ENCODE measurements around the gene NDEL1.

NDEL1 gene

DNA sequence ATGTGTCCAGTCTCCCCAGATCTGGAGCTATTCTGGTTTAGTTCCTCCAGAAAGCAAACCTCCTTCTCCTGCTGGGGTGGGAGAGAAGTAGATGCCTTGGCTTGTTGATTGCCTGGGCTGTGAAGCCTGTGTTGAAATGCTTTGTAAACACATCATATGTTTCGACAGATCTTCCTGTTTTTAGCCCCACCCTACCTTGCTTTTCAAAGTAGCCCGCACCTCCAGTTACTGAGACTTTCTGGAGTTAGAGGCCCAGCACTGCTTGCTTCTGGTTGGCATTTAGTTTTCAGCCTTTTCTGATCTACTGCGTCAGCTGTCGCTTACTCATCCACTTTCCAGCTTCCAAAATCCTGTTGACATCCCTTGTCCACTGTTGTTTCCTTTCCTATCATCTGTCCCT, 17.9 kb upstream of the NDEL1 start:
- peak; percentile 88 for DNase-seq (ENCODE audit: low read depth)

DNA sequence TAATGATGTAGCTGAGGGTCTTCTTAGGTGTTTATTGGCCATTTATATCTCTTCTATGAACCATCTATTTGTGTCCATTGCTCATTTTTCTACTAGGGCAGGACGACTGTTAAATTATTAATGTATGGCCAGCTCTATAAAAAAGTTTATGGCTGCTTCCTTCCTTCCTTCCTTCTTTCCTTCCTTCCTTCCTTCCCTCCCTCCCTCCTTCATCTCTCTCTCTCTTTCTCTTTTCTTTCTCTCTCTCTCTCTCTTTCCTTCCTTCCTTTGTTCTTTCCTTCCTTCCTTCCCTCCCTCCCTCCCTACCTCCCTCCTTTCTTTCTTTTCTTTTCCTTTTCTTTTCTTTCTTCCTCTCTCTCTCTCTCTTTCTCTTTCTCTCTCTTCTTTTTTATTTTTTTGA, 17.2 kb upstream of the NDEL1 start:
- DNase-seq (ENCODE audit: low read depth), result no peak
- TF ChIP-seq, protein P1, sequence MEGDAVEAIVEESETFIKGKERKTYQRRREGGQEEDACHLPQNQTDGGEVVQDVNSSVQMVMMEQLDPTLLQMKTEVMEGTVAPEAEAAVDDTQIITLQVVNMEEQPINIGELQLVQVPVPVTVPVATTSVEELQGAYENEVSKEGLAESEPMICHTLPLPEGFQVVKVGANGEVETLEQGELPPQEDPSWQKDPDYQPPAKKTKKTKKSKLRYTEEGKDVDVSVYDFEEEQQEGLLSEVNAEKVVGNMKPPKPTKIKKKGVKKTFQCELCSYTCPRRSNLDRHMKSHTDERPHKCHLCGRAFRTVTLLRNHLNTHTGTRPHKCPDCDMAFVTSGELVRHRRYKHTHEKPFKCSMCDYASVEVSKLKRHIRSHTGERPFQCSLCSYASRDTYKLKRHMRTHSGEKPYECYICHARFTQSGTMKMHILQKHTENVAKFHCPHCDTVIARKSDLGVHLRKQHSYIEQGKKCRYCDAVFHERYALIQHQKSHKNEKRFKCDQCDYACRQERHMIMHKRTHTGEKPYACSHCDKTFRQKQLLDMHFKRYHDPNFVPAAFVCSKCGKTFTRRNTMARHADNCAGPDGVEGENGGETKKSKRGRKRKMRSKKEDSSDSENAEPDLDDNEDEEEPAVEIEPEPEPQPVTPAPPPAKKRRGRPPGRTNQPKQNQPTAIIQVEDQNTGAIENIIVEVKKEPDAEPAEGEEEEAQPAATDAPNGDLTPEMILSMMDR (IDR thresholded peaks at IDR 0.05; ENCODE audit: insufficient read depth, low read depth, low read length, missing control alignments), result no peak
- no peak overlapping the region for H3K4me3 ChIP-seq (ENCODE audit: low read length)

More for the DNA sequence above, 17.9 kb upstream of the NDEL1 start:
- H3K4me3 ChIP-seq (ENCODE audit: low read length), result no peak overlapping the region
- TF ChIP-seq, protein P1 (IDR thresholded peaks at IDR 0.05; ENCODE audit: insufficient read depth, low read depth, low read length, missing control alignments), result peak; percentile 12

DNA sequence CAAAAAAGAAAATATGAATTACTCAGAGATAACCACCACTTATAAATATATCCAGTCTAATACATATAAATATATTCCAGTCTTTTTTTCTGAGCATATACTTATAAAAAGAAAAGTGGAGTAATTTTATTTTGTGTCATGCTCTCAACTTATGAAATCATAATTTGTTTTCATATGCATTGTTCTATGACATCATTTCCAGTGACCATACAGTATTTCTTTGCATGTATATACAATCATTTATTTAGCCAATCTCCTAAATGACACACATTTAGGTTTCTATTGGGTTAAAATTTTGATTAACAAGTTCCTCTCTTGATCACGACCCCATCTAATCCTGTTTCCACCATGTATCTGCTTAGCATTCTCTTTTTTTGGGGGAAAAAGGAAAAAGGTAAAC, 16.4 kb upstream of the NDEL1 start:
- TF ChIP-seq, protein P1 (IDR thresholded peaks at IDR 0.05; ENCODE audit: insufficient read depth, low read depth, low read length, missing control alignments), result no peak
- no peak for DNase-seq (ENCODE audit: low read depth)

DNA sequence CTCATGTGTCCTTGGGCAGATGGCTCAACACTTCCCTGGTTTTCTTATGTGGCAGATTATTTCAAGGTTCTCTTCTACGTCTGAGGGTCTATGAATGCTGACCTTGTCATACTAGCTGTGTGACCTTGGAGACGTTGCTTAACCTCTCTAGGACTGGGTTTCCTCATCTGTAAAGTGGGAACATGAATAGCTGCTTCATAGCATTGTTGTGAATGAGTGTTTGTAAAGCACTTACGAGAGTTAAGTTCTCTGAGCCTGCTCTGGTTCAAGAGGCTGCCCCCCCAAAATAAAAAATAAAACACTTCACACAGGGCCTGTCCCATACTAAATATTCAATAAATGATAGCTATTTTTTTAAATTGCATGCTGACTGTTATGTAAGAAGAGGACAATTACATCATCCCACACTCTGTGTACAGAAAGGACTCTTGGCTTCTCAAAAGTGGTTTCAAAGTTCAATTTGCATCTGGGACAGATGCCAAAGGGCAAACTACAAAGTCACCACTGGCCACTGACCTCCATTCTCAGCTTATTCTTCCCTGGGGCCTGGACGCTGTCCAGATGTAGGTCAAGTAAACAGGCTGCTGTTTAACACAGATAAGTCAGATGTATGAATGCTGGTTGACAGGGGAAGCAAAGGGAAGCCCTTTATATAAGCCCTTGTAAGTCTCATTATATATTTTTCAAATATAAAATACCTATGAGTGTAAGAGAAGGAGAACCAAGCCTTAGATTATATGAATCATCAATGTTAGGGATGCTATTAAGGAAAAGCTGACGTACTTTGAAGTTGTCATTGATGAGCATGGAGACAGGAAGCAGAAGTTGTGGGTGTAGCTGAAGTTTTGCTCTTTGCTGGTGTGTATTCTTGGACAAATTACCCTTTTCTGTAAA, 15.4 kb upstream of the NDEL1 start:
- DNase-seq (ENCODE audit: low read depth), result no peak

More for the DNA sequence above, 16.4 kb upstream of the NDEL1 start:
- H3K4me3 ChIP-seq (ENCODE audit: low read length), result no peak overlapping the region

DNA sequence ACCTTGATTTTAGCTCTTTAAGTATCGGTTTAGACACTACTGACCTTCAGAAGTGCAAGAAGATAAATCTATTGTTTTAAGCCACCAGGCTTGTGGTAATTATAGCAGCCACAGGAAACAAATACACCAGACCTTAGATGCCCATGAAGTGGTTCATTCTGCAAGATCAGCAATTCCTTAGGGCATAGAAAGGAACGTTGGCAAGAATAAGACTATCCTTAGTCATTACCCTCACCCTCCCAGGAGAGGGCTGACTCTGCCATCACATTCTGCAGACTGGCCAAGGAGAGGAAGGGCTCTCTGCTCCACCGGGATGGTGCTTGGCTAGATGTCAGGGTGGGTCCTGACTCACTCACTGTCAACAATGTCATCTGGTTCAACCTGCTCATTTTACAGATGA, 14.1 kb upstream of the NDEL1 start:
- TF ChIP-seq, protein P1 (IDR thresholded peaks at IDR 0.05; ENCODE audit: insufficient read depth, low read depth, low read length, missing control alignments), result no peak
- DNase-seq (ENCODE audit: low read depth), result peak; percentile 67
- no peak overlapping the region for H3K4me3 ChIP-seq (ENCODE audit: low read length)

More for the DNA sequence above, 15.4 kb upstream of the NDEL1 start:
- TF ChIP-seq, protein P1 (IDR thresholded peaks at IDR 0.05; ENCODE audit: insufficient read depth, low read depth, low read length, missing control alignments), result no peak
- H3K4me3 ChIP-seq (ENCODE audit: low read length), result no peak overlapping the region

DNA sequence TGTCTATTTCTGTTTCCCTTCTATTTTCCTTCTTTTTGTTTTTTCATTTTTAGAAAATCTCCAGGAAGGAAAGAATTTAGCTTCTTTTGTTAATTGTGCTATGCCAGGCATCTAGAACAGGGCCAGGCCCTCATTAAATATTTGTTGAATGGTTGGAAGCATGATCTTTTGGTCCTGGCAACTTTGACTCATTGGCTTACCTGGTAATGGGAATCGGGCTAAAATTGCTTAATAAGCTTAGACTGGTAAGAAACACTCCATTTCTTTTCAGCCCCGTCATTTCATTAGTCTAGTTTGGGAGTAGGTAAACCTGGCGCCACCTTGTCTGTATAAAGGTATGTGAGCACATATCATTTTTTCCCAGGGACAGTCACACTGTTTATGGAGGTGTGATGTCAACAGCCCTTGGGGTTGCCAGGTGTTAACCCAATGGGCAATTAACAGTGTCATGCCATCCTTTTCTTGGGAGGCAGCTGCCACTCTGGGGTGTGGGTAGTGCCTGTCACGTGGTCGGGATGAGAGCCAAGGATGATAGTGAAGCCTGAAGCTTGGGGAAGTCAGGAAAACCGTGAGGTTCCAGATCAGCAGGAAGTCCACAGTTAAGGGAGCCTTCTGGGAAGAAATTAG, 9.5 kb upstream of the NDEL1 start:
- no peak overlapping the region for H3K4me3 ChIP-seq (ENCODE audit: low read length)
- TF ChIP-seq, protein P1 (IDR thresholded peaks at IDR 0.05; ENCODE audit: insufficient read depth, low read depth, low read length, missing control alignments), result no peak
- DNase-seq (ENCODE audit: low read depth), result peak; percentile 63
